Karpas-422 (cell line): ENCODE data around the gene PTCH1. TPM values are rescaled to one million over a fixed set of nuclear protein-coding genes. Genes with fewer than 3 reads are reported as not detected.

ENCODE experiments used
- DNase-seq: peaks from one replicate; pipeline ENCODE4 v3.0.0-alpha.2; 2015
- H2AFZ ChIP-seq: fragments of 200-600 bp; sonication (generic); 2 replicates; pipeline ENCODE4 v1.6.1; 2014; ENCODE audit warnings: antibody characterized with exemption, low read length, mixed read lengths
- H3K27ac ChIP-seq: fragments of 200-600 bp; sonication (generic); 2 replicates; pipeline ENCODE4 v1.5.1; 2014; ENCODE audit warnings: mild to moderate bottlenecking, low read length, moderate library complexity
- H3K27me3 ChIP-seq: fragments of 200-600 bp; sonication (generic); 2 replicates; pipeline ENCODE4 v1.6.1; 2014; ENCODE audit warnings: low read length, mixed read lengths
- H3K36me3 ChIP-seq: fragments of 200-600 bp; sonication (generic); 2 replicates; pipeline ENCODE4 v1.6.1; 2014; ENCODE audit warnings: low read length, mixed read lengths; ENCODE audit not compliant: insufficient read depth
- H3K4me1 ChIP-seq: fragments of 200-600 bp; sonication (generic); 2 replicates; pipeline ENCODE4 v1.6.1; 2014; ENCODE audit warnings: mild to moderate bottlenecking, low read length, mixed read lengths
- H3K4me2 ChIP-seq: fragments of 200-600 bp; sonication (generic); 2 replicates; pipeline ENCODE4 v1.6.1; 2014; ENCODE audit warnings: low read length, low read depth, mild to moderate bottlenecking; ENCODE audit not compliant: poor library complexity, severe bottlenecking
- H3K4me3 ChIP-seq: fragments of 200-600 bp; sonication (generic); 2 replicates; pipeline ENCODE4 v1.5.1; 2014; ENCODE audit warnings: mild to moderate bottlenecking, antibody characterized with exemption, low read length, mixed read lengths
- H3K79me2 ChIP-seq: fragments of 200-600 bp; sonication (generic); 2 replicates; pipeline ENCODE4 v1.6.1; 2014; ENCODE audit warnings: mild to moderate bottlenecking, low read length, mixed read lengths
- H3K9ac ChIP-seq: fragments of 200-600 bp; sonication (generic); 2 replicates; pipeline ENCODE4 v1.6.0; 2014; ENCODE audit warnings: low read length
- H3K9me2 ChIP-seq: fragments of 200-600 bp; sonication (generic), shearing (Covaris generic); replicated peaks from 2 replicates; pipeline ENCODE4 v1.6.0; 2014; ENCODE audit warnings: mild to moderate bottlenecking, low read length, moderate library complexity; ENCODE audit not compliant: insufficient read depth
- H3K9me3 ChIP-seq: fragments of 300-700, 200-600 bp; sonication (generic); 2 replicates; pipeline ENCODE4 v1.6.1; 2014; ENCODE audit warnings: low read length, mixed read lengths
- H4K20me1 ChIP-seq: fragments of 200-600 bp; sonication (generic); 2 replicates; pipeline ENCODE4 v1.6.1; 2014; ENCODE audit warnings: mild to moderate bottlenecking, antibody characterized with exemption, low read length, low read depth; ENCODE audit not compliant: insufficient read depth
- total RNA-seq: library from RNA; depleted of rRNA; stranded (reverse); fragments of >200 nt; shearing (Covaris generic); gene quantifications from 2 replicates; pipeline ENCODE4 v1.2.3, GENCODE V29; 2014; ENCODE audit warnings: low replicate concordance

Gene PTCH1
- total RNA-seq, 1 experiment from 2014 or later, result 12.4 TPM

- Histone ChIP-seq H3K36me3 (no peaks in the 10 kb centered on the region), H3K4me1 (no peaks in the 10 kb centered on the region), H3K4me3 (no peak overlapping the region), H3K27ac (no peak overlapping the region), H3K9ac (no peak overlapping the region), H4K20me1 (no peaks in the 10 kb centered on the region), H3K9me2 (no peaks in the 10 kb centered on the region), H2AFZ (no peak overlapping the region), H3K79me2 (no peaks in the 10 kb centered on the region), H3K9me3 (peaks cover 10% of the 10 kb centered on the region), H3K27me3 (no peaks in the 10 kb centered on the region; the same call in 1 of the 2 replicates), H3K4me2 (no peak overlapping the region)
- DNase-seq, result no peak
Observed at GRCh38 chr9:95434116-95435073, 82.4 kb downstream of the PTCH1 start.

- no peak overlapping the region for H3K4me3 ChIP-seq
- H3K27me3 ChIP-seq, result no peaks in the 10 kb centered on the region; the same call in 1 of the 2 replicates
- H3K9ac ChIP-seq, result no peak overlapping the region
- no peak for DNase-seq
- H3K27ac ChIP-seq, result no peak overlapping the region
- no peaks in the 10 kb centered on the region for H4K20me1 ChIP-seq
- no peaks in the 10 kb centered on the region for H3K79me2 ChIP-seq
- no peaks in the 10 kb centered on the region for H3K4me1 ChIP-seq
- H2AFZ ChIP-seq, result no peak overlapping the region
- H3K36me3 ChIP-seq, result no peaks in the 10 kb centered on the region
- peaks cover 10% of the 10 kb centered on the region for H3K9me3 ChIP-seq
- no peak overlapping the region for H3K4me2 ChIP-seq
- H3K9me2 ChIP-seq, result no peaks in the 10 kb centered on the region
Observed at GRCh38 chr9:95433096-95433819, 83.5 kb downstream of the PTCH1 start.

DNA sequence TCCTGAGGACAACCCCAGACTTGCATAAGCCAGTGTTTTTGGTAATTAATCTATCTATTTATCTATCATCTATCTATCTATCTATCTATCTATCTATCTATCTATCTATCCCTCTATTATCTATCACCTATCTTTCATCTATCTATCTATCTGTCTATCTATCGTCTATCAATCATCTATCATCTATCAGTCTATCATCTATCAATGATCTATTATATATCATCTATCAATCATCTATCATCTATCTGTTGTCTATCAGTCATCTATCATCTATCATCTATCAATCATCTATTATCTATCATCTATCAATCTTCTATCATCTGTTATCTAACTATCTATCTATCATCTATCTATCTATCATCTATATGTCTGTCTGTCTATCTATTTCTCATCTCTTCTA lies 85.5 kb downstream of the PTCH1 start:
- Histone ChIP-seq H3K79me2 (no peaks in the 10 kb centered on the region), H2AFZ (no peak overlapping the region), H3K36me3 (no peaks in the 10 kb centered on the region), H3K27ac (no peak overlapping the region), H3K4me1 (peaks cover 2% of the 10 kb centered on the region; the same call in 1 of the 2 replicates), H3K9ac (no peak overlapping the region), H4K20me1 (no peaks in the 10 kb centered on the region), H3K27me3 (no peaks in the 10 kb centered on the region; the same call in 1 of the 2 replicates), H3K9me2 (no peaks in the 10 kb centered on the region), H3K4me2 (no peak overlapping the region), H3K9me3 (peaks cover 10% of the 10 kb centered on the region), H3K4me3 (no peak overlapping the region)
- no peak for DNase-seq

DNA sequence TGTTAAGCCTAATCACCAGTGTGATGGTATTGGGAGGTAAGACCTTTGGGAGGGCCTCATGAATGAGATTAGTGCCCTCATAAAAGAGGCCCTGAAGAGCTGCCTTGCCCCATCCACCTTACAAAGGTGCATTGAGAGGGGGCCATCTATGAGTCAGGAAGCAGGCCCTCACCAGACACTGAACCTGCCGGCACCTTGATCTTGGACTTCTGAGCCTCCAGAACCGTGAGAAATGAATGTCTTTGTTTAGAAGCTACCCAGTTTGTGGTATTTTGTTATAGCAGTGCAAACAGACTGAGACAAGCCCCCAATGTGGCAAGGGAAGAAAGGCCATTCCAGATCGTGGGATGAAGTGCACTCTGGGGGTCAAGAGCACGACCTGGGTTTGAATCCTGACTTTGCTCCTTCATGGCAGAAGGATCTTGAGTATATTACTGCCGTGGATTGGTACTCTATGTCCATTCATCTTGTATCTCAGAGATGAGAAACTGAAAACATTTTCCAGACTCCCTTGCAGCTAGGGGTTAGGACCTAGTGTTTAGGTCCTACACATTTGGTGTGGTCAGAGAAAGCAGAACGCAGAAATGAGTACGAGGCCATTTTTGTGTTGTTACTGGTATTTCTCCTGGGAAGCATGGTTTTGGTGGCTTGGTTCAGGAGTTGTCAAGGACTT lies 86.7 kb downstream of the PTCH1 start:
- Histone ChIP-seq H3K4me2 (no peak overlapping the region), H4K20me1 (no peaks in the 10 kb centered on the region), H3K27ac (no peak overlapping the region), H3K79me2 (no peaks in the 10 kb centered on the region), H3K4me1 (peaks cover 8% of the 10 kb centered on the region), H3K4me3 (no peak overlapping the region), H3K27me3 (no peaks in the 10 kb centered on the region; the same call in 1 of the 2 replicates), H3K9me3 (peaks cover 10% of the 10 kb centered on the region), H3K36me3 (no peaks in the 10 kb centered on the region), H3K9me2 (no peaks in the 10 kb centered on the region), H2AFZ (no peak overlapping the region), H3K9ac (no peak overlapping the region)
- DNase-seq, result no peak

DNA sequence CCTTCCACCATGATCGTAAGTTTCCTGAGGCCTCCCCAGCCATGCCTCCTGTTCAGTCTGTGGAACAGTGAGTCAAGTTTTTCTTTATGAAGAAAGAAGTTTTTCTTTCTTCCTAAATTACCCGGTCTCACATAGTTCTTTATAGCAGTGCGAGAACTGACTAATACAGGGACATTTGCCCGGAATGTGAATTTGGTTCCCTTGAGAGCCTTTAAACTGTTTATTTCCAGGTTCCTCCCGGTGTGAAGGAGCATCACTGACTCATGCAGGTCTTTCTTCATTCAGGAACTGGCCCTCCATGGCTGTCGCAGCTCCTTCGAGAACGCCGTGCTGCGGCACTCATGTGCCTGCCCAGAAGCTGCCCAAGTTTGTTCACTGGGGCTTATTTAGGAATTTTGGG lies 87.7 kb downstream of the PTCH1 start:
- H3K4me1 ChIP-seq, result peaks cover 8% of the 10 kb centered on the region
- no peaks in the 10 kb centered on the region for H4K20me1 ChIP-seq
- no peaks in the 10 kb centered on the region for H3K9me2 ChIP-seq
- H3K27me3 ChIP-seq, result no peaks in the 10 kb centered on the region; the same call in 1 of the 2 replicates
- no peak overlapping the region for H3K27ac ChIP-seq
- peaks cover 10% of the 10 kb centered on the region for H3K9me3 ChIP-seq
- no peak overlapping the region for H3K9ac ChIP-seq
- no peak for DNase-seq
- H2AFZ ChIP-seq, result no peak overlapping the region
- no peaks in the 10 kb centered on the region for H3K36me3 ChIP-seq
- H3K4me3 ChIP-seq, result no peak overlapping the region
- H3K4me2 ChIP-seq, result no peak overlapping the region
- H3K79me2 ChIP-seq, result no peaks in the 10 kb centered on the region

- H4K20me1 ChIP-seq, result no peaks in the 10 kb centered on the region
- no peaks in the 10 kb centered on the region for H3K9me2 ChIP-seq
- peaks cover 3% of the 10 kb centered on the region; the same call in 1 of the 2 replicates for H3K27me3 ChIP-seq
- peak overlapping the region; percentile 69 for H3K4me3 ChIP-seq
- peak overlapping the region; percentile 89 for H2AFZ ChIP-seq
- H3K9me3 ChIP-seq, result peaks cover 17% of the 10 kb centered on the region
- peaks cover 8% of the 10 kb centered on the region for H3K4me1 ChIP-seq
- DNase-seq, result peak; percentile 41
- no peaks in the 10 kb centered on the region for H3K36me3 ChIP-seq
- H3K9ac ChIP-seq, result peak overlapping the region; percentile 68
- no peaks in the 10 kb centered on the region for H3K79me2 ChIP-seq
- no peak overlapping the region for H3K27ac ChIP-seq
- peak overlapping the region; percentile 81 for H3K4me2 ChIP-seq
Observed at GRCh38 chr9:95425910-95426551, 90.7 kb downstream of the PTCH1 start.

- no peak for DNase-seq
- H3K36me3 ChIP-seq, result no peaks in the 10 kb centered on the region
- H3K27ac ChIP-seq, result no peak overlapping the region
- H3K79me2 ChIP-seq, result no peaks in the 10 kb centered on the region
- no peak overlapping the region for H3K9ac ChIP-seq
- H3K4me3 ChIP-seq, result no peak overlapping the region
- H3K9me2 ChIP-seq, result no peaks in the 10 kb centered on the region
- no peaks in the 10 kb centered on the region for H4K20me1 ChIP-seq
- peaks cover 7% of the 10 kb centered on the region for H3K9me3 ChIP-seq
- H3K4me2 ChIP-seq, result no peak overlapping the region
- H3K4me1 ChIP-seq, result peaks cover 8% of the 10 kb centered on the region
- H3K27me3 ChIP-seq, result peaks cover 3% of the 10 kb centered on the region; the same call in 1 of the 2 replicates
- no peak overlapping the region for H2AFZ ChIP-seq
Observed at GRCh38 chr9:95422650-95423049, 94.1 kb downstream of the PTCH1 start.
